Hepatocyte (in vitro differentiated cells): ENCODE data around the gene FBXL20. TPM values are rescaled to one million over a fixed set of nuclear protein-coding genes. Genes with fewer than 3 reads are reported as not detected.

Experiments
- DNase-seq: peaks from one replicate; pipeline ENCODE4 v3.0.0-alpha.2; 2016; ENCODE audit warnings: low spot score
- H2AFZ ChIP-seq: fragments of 200-600 bp; sonication (generic); 2 replicates; pipeline ENCODE4 v1.6.0; 2016; ENCODE audit warnings: antibody characterized with exemption, mild to moderate bottlenecking
- H3K27ac ChIP-seq: fragments of 200-600 bp; sonication (generic); 2 replicates; pipeline ENCODE4 v1.5.1; 2016; ENCODE audit warnings: mild to moderate bottlenecking
- H3K27me3 ChIP-seq: fragments of 200-600 bp; sonication (generic); 2 replicates; pipeline ENCODE4 v1.6.1; 2016
- H3K36me3 ChIP-seq: fragments of 200-600 bp; sonication (generic); replicated peaks from 2 replicates; pipeline ENCODE4 v1.5.1; 2016; ENCODE audit warnings: low read depth; ENCODE audit not compliant: insufficient read depth
- H3K4me1 ChIP-seq: fragments of 200-600 bp; sonication (generic); 2 replicates; pipeline ENCODE4 v1.5.1; 2016; ENCODE audit warnings: mild to moderate bottlenecking, moderate library complexity; ENCODE audit not compliant: insufficient read depth
- H3K4me2 ChIP-seq: fragments of 200-600 bp; sonication (generic); 2 replicates; pipeline ENCODE4 v1.6.0; 2016
- H3K4me3 ChIP-seq: fragments of 200-600 bp; sonication (generic); 2 replicates; pipeline ENCODE4 v1.5.1; 2016; ENCODE audit warnings: mild to moderate bottlenecking
- H3K79me2 ChIP-seq: fragments of 200-600 bp; sonication (generic); 2 replicates; pipeline ENCODE4 v1.6.0; 2017; ENCODE audit warnings: mild to moderate bottlenecking
- H3K9me2 ChIP-seq: fragments of 200-600 bp; sonication (generic); replicated peaks from 2 replicates; pipeline ENCODE4 v1.6.0; 2017; ENCODE audit warnings: mild to moderate bottlenecking; ENCODE audit not compliant: insufficient read depth
- H3K9me3 ChIP-seq: fragments of 200-600 bp; sonication (generic); 2 replicates; pipeline ENCODE4 v1.5.1; 2016; ENCODE audit warnings: low read depth, mild to moderate bottlenecking
- H4K20me1 ChIP-seq: fragments of 200-600 bp; sonication (generic); 2 replicates; pipeline ENCODE4 v1.6.0; 2016; ENCODE audit warnings: mild to moderate bottlenecking; ENCODE audit not compliant: insufficient read depth, poor library complexity, severe bottlenecking
- EZH2 ChIP-seq: fragments of 200-600 bp; sonication (generic); IDR thresholded peaks from 2 replicates; pipeline ENCODE4 v1.6.1; 2016; ENCODE audit warnings: antibody characterized with exemption, mild to moderate bottlenecking, borderline replicate concordance
- EZH2phosphoT487 ChIP-seq: fragments of 200-600 bp; sonication (generic); IDR thresholded peaks from one replicate; pipeline ENCODE4 v1.6.1; 2018; ENCODE audit warnings: antibody characterized with exemption, mild to moderate bottlenecking, low read depth, moderate library complexity; ENCODE audit not compliant: unreplicated experiment, severe bottlenecking
- WGBS: methylation state at CpG from one replicate; pipeline ENCODE4 v1.1.6; 2016; ENCODE audit warnings: low lambda C conversion rate; ENCODE audit errors: missing lambda C conversion rate; 5-methylcytosine and 5-hydroxymethylcytosine counted together
- polyA plus RNA-seq: library from polyadenylated mRNA; unstranded; fragments of >200 nt; fragmentation: Nextera tagmentation; extraction: Ambion mirVana; gene quantifications from 2 replicates; pipeline ENCODE4 v1.2.1, GENCODE V29; 2016
- total RNA-seq: library from RNA; depleted of rRNA; stranded (reverse); fragments of >200 nt; gene quantifications from 2 replicates; pipeline ENCODE4 v1.2.3, GENCODE V29; 2014
- TF ChIP-seq, protein P1 (sequence below): fragments of 200-600 bp; sonication (generic); IDR thresholded peaks from 2 replicates; pipeline ENCODE4 v1.5.1; 2016; ENCODE audit warnings: antibody characterized with exemption, mild to moderate bottlenecking; ENCODE audit not compliant: poor library complexity

FBXL20 gene
- total and polyA plus RNA-seq, 2 experiments from 2014 or later: 8.0 to 11.6 TPM

DNA sequence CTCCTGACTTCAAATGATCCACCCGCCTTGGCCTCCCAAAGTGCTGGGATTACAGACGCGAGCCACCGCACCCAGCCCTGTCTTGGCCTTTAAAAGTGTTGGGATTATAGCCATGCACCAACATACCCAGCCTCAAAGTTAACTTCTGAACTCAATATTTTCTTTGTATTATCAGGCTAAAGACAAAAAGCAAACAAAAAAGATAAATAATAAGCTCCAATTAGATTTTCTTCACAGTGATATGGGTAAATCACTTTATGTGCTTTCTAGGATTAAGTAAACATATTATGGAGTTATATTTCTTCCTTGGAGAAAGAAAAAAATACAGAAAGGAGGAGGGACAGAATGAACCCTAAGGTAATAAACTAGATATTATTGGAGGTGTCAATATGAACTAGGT is 74.3 kb downstream of the FBXL20 start:
- no peaks in the 10 kb centered on the region for H3K9me2 ChIP-seq
- no peaks in the 10 kb centered on the region for H4K20me1 ChIP-seq
- WGBS: 65% methylated on average over 4 of the region's 4 CpGs
- H3K9me3 ChIP-seq: no peaks in the 10 kb centered on the region
- H3K4me1 ChIP-seq: no peaks in the 10 kb centered on the region
- no peak overlapping the region for H3K4me3 ChIP-seq
- H3K27ac ChIP-seq: no peak overlapping the region
- H3K36me3 ChIP-seq: no peaks in the 10 kb centered on the region
- DNase-seq: no peak
- H2AFZ ChIP-seq: no peak overlapping the region
- TF ChIP-seq, protein P1, sequence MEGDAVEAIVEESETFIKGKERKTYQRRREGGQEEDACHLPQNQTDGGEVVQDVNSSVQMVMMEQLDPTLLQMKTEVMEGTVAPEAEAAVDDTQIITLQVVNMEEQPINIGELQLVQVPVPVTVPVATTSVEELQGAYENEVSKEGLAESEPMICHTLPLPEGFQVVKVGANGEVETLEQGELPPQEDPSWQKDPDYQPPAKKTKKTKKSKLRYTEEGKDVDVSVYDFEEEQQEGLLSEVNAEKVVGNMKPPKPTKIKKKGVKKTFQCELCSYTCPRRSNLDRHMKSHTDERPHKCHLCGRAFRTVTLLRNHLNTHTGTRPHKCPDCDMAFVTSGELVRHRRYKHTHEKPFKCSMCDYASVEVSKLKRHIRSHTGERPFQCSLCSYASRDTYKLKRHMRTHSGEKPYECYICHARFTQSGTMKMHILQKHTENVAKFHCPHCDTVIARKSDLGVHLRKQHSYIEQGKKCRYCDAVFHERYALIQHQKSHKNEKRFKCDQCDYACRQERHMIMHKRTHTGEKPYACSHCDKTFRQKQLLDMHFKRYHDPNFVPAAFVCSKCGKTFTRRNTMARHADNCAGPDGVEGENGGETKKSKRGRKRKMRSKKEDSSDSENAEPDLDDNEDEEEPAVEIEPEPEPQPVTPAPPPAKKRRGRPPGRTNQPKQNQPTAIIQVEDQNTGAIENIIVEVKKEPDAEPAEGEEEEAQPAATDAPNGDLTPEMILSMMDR: no peak
- TF ChIP-seq EZH2phosphoT487 (no peak), EZH2 (no peak)
- no peaks in the 10 kb centered on the region for H3K27me3 ChIP-seq
- H3K4me2 ChIP-seq: no peak overlapping the region
- H3K79me2 ChIP-seq: no peaks in the 10 kb centered on the region

DNA sequence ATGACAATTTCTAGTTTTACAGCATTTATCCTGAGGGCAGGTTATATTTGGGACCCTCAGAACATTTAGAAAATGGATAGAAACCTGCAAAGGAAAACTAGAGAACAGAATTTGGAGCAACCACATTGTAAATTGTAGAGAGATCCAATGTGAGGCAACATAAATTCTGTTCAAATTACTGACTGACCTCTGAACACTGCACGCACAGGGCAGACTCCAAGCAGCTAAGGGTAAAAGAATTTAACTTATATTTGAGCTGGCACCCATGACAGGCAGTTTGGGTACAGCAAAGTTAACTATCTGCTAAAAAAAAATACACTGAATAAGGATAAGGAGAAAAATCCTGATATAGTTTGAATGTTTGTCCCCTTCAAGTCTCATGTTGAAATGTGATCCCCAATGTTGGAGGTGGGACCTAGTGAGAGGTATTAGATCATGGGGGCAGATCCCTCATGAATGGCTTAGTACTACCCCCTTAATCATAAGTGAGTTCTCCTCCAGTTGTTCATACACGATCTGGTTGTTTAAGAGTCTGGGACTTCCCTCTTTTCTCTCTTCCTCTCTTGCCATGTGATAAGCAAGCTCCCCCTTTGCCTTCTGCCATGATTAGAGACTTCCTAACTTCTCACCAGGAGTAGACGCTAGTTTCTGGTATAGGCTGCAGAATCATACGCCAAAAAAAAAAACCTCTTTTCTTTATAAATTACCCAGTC is 75.7 kb downstream of the FBXL20 start:
- Histone ChIP-seq H3K36me3 (no peaks in the 10 kb centered on the region), H3K4me1 (no peaks in the 10 kb centered on the region), H3K9me2 (no peaks in the 10 kb centered on the region), H3K4me2 (no peak overlapping the region), H2AFZ (no peak overlapping the region), H3K27ac (no peak overlapping the region), H3K27me3 (no peaks in the 10 kb centered on the region), H3K79me2 (no peaks in the 10 kb centered on the region), H4K20me1 (no peaks in the 10 kb centered on the region), H3K9me3 (no peaks in the 10 kb centered on the region), H3K4me3 (no peak overlapping the region)
- no peak for DNase-seq
- 92% methylated on average over 4 of the region's 4 CpGs for WGBS
- no peak for TF ChIP-seq EZH2
- TF ChIP-seq, protein P1: no peak

DNA sequence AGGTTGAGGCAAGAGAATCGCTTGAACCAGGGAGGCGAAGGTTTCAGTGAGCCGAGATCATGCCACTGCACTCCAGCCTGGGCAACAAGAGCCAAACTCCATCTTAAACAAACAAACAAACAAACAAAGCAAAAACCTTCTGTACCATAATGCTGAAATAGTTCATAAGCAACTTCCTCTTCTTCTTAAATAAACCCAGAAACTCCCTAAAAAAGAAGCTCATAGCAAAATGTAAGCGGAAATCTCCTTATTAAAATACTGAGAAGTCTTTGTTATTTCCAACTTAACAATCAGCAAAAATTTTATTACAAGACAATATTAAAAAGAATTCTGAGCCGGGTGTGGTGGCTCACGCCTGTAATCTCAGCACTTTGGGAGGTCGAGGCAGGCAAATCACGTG is 82.8 kb downstream of the FBXL20 start:
- Histone ChIP-seq H3K4me3 (no peak overlapping the region), H3K4me1 (no peaks in the 10 kb centered on the region), H3K36me3 (no peaks in the 10 kb centered on the region), H3K9me3 (no peaks in the 10 kb centered on the region), H3K79me2 (no peaks in the 10 kb centered on the region), H4K20me1 (no peaks in the 10 kb centered on the region), H3K27me3 (no peaks in the 10 kb centered on the region), H3K27ac (no peak overlapping the region), H3K4me2 (no peak overlapping the region), H2AFZ (no peak overlapping the region), H3K9me2 (no peaks in the 10 kb centered on the region)
- no peak for DNase-seq
- WGBS: 96% methylated on average over 8 of the region's 8 CpGs
- TF ChIP-seq, protein P1: no peak
- TF ChIP-seq EZH2phosphoT487: no peak
- TF ChIP-seq EZH2: no peak
